ENCODE measurements around the gene MIB2. TPM values are rescaled to one million over a fixed set of nuclear protein-coding genes. Genes with fewer than 3 reads are reported as not detected.

Gene MIB2
- total RNA-seq, 4 donors from 2014 or later: 117 to 216 (median 138) TPM

- H3K4me3 ChIP-seq (ENCODE audit: low read depth, poor library complexity, severe bottlenecking): no peak overlapping the region
- no peak for DNase-seq (ENCODE audit: low spot score in 2 of 2)
- TF ChIP-seq, protein P1, sequence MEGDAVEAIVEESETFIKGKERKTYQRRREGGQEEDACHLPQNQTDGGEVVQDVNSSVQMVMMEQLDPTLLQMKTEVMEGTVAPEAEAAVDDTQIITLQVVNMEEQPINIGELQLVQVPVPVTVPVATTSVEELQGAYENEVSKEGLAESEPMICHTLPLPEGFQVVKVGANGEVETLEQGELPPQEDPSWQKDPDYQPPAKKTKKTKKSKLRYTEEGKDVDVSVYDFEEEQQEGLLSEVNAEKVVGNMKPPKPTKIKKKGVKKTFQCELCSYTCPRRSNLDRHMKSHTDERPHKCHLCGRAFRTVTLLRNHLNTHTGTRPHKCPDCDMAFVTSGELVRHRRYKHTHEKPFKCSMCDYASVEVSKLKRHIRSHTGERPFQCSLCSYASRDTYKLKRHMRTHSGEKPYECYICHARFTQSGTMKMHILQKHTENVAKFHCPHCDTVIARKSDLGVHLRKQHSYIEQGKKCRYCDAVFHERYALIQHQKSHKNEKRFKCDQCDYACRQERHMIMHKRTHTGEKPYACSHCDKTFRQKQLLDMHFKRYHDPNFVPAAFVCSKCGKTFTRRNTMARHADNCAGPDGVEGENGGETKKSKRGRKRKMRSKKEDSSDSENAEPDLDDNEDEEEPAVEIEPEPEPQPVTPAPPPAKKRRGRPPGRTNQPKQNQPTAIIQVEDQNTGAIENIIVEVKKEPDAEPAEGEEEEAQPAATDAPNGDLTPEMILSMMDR (IDR thresholded peaks at IDR 0.05): no peak
- no peak for TF ChIP-seq POLR2A (IDR thresholded peaks at IDR 0.05)
- intact Hi-C loops (cut with DNase I; ENCODE audit: low total_unique reads): no loop called here
- WGBS, 2 donors: 21 to 38% methylated on average over 7 to 13 of the region's 16 CpGs
Measured at GRCh38 chr1:1597275-1597930, 17.9 kb upstream of the MIB2 start.

DNA sequence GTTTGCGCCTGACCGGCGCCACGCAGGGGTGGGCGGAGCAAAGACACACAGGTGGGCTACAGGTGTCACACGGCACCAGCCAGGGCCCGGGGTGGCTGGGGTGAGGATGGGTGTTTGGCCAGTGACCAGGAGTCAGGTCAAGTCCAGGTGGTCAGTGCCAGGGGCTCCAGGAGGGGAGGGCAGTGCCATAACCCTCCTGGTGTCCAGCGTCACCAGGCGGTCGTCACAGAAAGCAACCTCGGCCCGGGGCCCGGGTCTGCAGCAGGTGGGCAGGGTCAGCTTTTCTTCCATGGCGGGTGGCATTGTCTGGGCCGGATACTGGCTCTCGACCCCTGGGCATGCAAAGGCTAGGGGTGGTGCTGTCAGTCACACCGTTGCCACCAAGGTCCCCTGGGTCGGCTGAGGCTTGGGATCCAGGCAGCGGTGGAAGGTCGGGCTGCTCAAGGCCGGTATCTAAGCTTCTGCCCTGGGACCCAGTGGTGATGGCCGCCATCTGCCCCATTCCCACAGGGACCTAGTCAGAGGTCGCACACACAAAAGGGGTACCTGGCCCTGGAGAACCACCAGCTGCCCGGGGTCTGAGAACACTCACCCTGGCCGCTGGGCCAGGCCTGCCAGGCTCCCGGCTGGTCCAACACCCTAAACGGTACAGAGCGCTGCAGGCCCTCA lies 17.1 kb upstream of the MIB2 start:
- intact Hi-C loops (cut with DNase I; ENCODE audit: low total_unique reads): no loop called here
- no peak for TF ChIP-seq POLR2A (IDR thresholded peaks at IDR 0.05)
- TF ChIP-seq, protein P1 (IDR thresholded peaks at IDR 0.05): no peak
- no peak overlapping the region for H3K4me3 ChIP-seq (ENCODE audit: low read depth, poor library complexity, severe bottlenecking)
- DNase-seq (ENCODE audit: low spot score in 2 of 2): peak in 1 of 2 donors; percentile 84
- 84 to 92% methylated on average over 13 to 24 of the region's 28 CpGs for WGBS, 2 donors

GRCh38 chr1:1598720-1599029 lies 16.6 kb upstream of the MIB2 start:
- TF ChIP-seq POLR2A (IDR thresholded peaks at IDR 0.05): no peak
- TF ChIP-seq, protein P1 (IDR thresholded peaks at IDR 0.05): no peak
- intact Hi-C loops (cut with DNase I; ENCODE audit: low total_unique reads): no loop called here
- H3K4me3 ChIP-seq (ENCODE audit: low read depth, poor library complexity, severe bottlenecking): no peak overlapping the region
- 88 to 90% methylated on average over 8 to 13 of the region's 13 CpGs for WGBS, 2 donors
- DNase-seq (ENCODE audit: low spot score in 2 of 2): peak in 1 of 2 donors; percentile 83

DNA sequence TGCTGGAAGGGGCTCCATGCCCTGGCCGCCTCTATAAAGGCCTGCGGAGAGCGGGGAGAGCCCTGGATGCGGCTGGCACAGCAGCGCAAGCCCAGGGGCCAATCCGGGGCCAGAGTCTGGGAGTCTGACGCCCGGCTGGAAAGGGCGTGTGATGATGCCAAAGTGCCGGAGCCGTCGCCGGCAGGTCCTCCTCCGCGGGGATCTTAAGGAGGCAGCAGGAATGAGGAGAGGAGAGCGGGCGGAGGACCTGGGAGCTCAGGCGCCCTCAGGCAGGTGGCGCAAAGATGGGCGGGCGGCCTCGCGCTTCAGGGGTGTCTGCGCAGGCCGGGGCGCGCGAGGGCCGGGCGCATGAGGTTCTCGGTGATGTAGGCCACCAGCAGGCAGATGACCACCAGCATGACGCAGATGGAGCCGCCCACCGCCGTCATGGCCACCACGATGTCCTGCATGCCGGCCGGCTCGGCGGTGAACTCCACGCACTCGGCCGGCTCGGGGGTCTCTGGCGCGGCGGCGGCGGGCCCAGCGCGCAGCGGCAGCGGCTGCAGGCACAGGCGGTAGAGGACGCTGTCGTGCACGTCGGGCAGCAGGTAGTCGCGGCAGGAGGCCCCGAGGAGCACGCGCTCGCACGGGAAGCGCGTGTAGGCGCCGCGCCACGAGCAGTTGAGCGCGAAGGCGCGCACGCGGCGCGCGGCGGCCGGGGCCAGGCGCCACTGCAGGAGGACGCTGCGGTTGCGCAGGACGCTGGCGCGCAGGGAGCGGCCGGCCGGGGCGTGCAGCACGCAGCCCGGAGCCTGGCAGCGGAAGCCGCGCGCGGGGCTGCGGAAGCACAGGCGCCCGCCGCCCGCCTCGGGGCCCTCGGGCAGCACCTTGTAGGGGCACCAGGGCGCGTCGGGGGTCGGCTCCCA lies 16.0 kb upstream of the MIB2 start:
- intact Hi-C loops (cut with DNase I; ENCODE audit: low total_unique reads): no loop called here
- WGBS, 2 donors: 15% methylated on average over 48 to 66 of the region's 111 CpGs
- no peak for TF ChIP-seq POLR2A (IDR thresholded peaks at IDR 0.05)
- TF ChIP-seq, protein P1 (IDR thresholded peaks at IDR 0.05): no peak
- no peak overlapping the region for H3K4me3 ChIP-seq (ENCODE audit: low read depth, poor library complexity, severe bottlenecking)
- DNase-seq (ENCODE audit: low spot score in 2 of 2): peak in 1 of 2 donors; percentile 82

GRCh38 chr1:1599935-1600860 lies 15.1 kb upstream of the MIB2 start, which contains the start of gene FNDC10:
FNDC10 (minus strand) TSS chr1:1600135; CDS start chr1:1600015, 120 bp downstream.
- H3K4me3 ChIP-seq (ENCODE audit: low read depth, poor library complexity, severe bottlenecking): no peak within 1 kb of the TSS
- no peak for TF ChIP-seq POLR2A (IDR thresholded peaks at IDR 0.05)
- TF ChIP-seq, protein P1 (IDR thresholded peaks at IDR 0.05): no peak
- DNase-seq (ENCODE audit: low spot score in 2 of 2): peak in 1 of 2 donors; percentile 82
- 10 to 13% methylated on average over 22 to 24 of the region's 125 CpGs for WGBS, 2 donors
- intact Hi-C loops (cut with DNase I; ENCODE audit: low total_unique reads): no loop called here

All from lower leg skin (tissue), 4 donors.